HepG2 (cell line): ENCODE measurements around the gene ARFGAP1. TPM values are rescaled to one million over a fixed set of nuclear protein-coding genes. Genes with fewer than 3 reads are reported as not detected.

Source experiments
- ATAC-seq: fragments of 200-7000 bp; cut with Tn5 transposase; 3 replicates; pipeline ENCODE4 v1.9.1; 2020; ENCODE audit warnings: mild to moderate bottlenecking, moderate library complexity
- BruUV-seq: library from RNA; stranded (reverse); fragments of 400-500 nt; replicated peaks from 2 replicates; lab custom pipeline; 2021; lab: Mats Ljungman, UMichigan
- CTCF ChIA-PET: fragments of 300-600 bp; formaldehyde crosslinking; extraction: SDS; loops from one replicate; lab custom pipeline; 2021; ENCODE audit warnings: low total read pairs, inconsistent platforms, low intra/inter-chr PET ratio; lab: Yijun Ruan, JAX
- POLR2A ChIA-PET: fragments of 350-600 bp; sonication (Branson Sonifier 250); formaldehyde crosslinking; loops from one replicate; lab custom pipeline; 2020; ENCODE audit warnings: antibody characterized with exemption, inconsistent platforms; lab: Yijun Ruan, JAX
- DNase-seq: peaks from one replicate; pipeline ENCODE4 v3.0.0-alpha.2; 2015; ENCODE audit warnings: low spot score
- FAIRE-seq: peaks from 3 replicates; lab custom pipeline; 2011; peaks lifted over from hg19 to GRCh38; lab: Jason Lieb, UNC
- H2AFZ ChIP-seq: one replicate; pipeline ENCODE4 v1.6.1; 2011; ENCODE audit warnings: low read length, inconsistent platforms
- H3K27ac ChIP-seq: fragments of 300-600 bp; 3 replicates; pipeline ENCODE4 v1.8.0; 2011; ENCODE audit warnings: mixed run types, mild to moderate bottlenecking, mixed read lengths, low read length, inconsistent platforms; ENCODE audit not compliant: insufficient read depth; ENCODE audit errors: extremely low read length
- H3K27me3 ChIP-seq, 2 experiments: fragments of 200-600 bp in 1 of 2; 2 replicates in 1 of 2; 3 replicates in 1 of 2; pipeline versions ENCODE4 v1.6.0 to v1.8.0; 2011; ENCODE audit warnings: low read length in 2 of 2, mild to moderate bottlenecking in 2 of 2, moderate library complexity in 2 of 2, inconsistent platforms in 1 of 2; ENCODE audit not compliant: insufficient read depth in 2 of 2, control insufficient read depth in 1 of 2
- H3K36me3 ChIP-seq, 2 experiments: fragments of 200-600 bp in 1 of 2; replicated peaks in 1 of 2; 2 replicates in 1 of 2; 3 replicates in 1 of 2; pipeline versions ENCODE4 v1.5.1 to v1.8.0; 2011; ENCODE audit warnings: low read length in 2 of 2, inconsistent platforms in 1 of 2; ENCODE audit not compliant: insufficient read depth in 2 of 2, control insufficient read depth in 1 of 2
- H3K4me1 ChIP-seq: 2 replicates; pipeline ENCODE4 v1.5.1; 2012; ENCODE audit warnings: low read length, inconsistent platforms; ENCODE audit not compliant: insufficient read depth
- H3K4me2 ChIP-seq: 2 replicates; pipeline ENCODE4 v1.6.0; 2011; ENCODE audit warnings: low read depth, low read length, inconsistent platforms
- H3K4me3 ChIP-seq, 3 experiments: fragments of 200-600 bp in 1 of 3; sonication (generic), shearing (Covaris generic) in 1 of 3; replicated peaks in 1 of 3; 2 replicates each; pipeline ENCODE4 v1.5.1; 2011 to 2016; ENCODE audit warnings: low read length in 3 of 3, inconsistent platforms in 2 of 3, low read depth in 2 of 3, mild to moderate bottlenecking in 2 of 3, control low read depth in 1 of 3, mixed read lengths in 1 of 3; ENCODE audit not compliant: insufficient read depth in 1 of 3
- H3K79me2 ChIP-seq: one replicate; pipeline ENCODE4 v1.6.1; 2011; ENCODE audit warnings: low read length, inconsistent platforms; ENCODE audit not compliant: insufficient read depth
- H3K9ac ChIP-seq: 2 replicates; pipeline ENCODE4 v1.6.0; 2011; ENCODE audit warnings: mild to moderate bottlenecking, low read depth, low read length, inconsistent platforms; ENCODE audit not compliant: insufficient read depth
- H3K9me3 ChIP-seq: 2 replicates; pipeline ENCODE4 v1.5.1; 2012; ENCODE audit warnings: mild to moderate bottlenecking, low read length
- H4K20me1 ChIP-seq: 2 replicates; pipeline ENCODE4 v1.6.0; 2011; ENCODE audit warnings: inconsistent platforms, mild to moderate bottlenecking, low read length, moderate library complexity; ENCODE audit not compliant: insufficient read depth
- MNT ChIP-seq: fragments of 450-650 bp; IDR thresholded peaks from 2 replicates; pipeline ENCODE4 v1.6.1; 2016
- NRL ChIP-seq: sonication (generic); formaldehyde crosslinking; IDR thresholded peaks from 2 replicates; pipeline ENCODE4 v1.5.0; 2020; ENCODE audit warnings: missing genetic modification reagents, mild to moderate bottlenecking, moderate library complexity, borderline replicate concordance
- PHF8 ChIP-seq: sonication (generic); formaldehyde crosslinking; IDR thresholded peaks from 2 replicates; pipeline ENCODE4 v1.5.0; 2020; ENCODE audit warnings: missing genetic modification reagents
- RAD51 ChIP-seq: fragments of 450-650 bp; IDR thresholded peaks from 2 replicates; pipeline ENCODE4 v1.6.1; 2016; ENCODE audit warnings: borderline replicate concordance
- ZBTB42 ChIP-seq: sonication (generic); formaldehyde crosslinking; IDR thresholded peaks from 2 replicates; pipeline ENCODE4 v1.5.0; 2020; ENCODE audit warnings: mild to moderate bottlenecking, missing genetic modification reagents
- ZFP90 ChIP-seq: sonication (generic); formaldehyde crosslinking; IDR thresholded peaks from 2 replicates; pipeline ENCODE4 v1.8.0; 2022; ENCODE audit warnings: missing genetic modification reagents, mild to moderate bottlenecking, inconsistent platforms, borderline replicate concordance
- WGBS: methylation state at CpG from one replicate; pipeline ENCODE4 v1.1.6; 2017; ENCODE audit warnings: low lambda C conversion rate; 5-methylcytosine and 5-hydroxymethylcytosine counted together
- in situ Hi-C: cut with HindIII; loops from 2 replicates; pipeline ENCODE4 v1.10.0; 2017; ENCODE audit warnings: low pct_unique_long_range_greater_than_20kb; ENCODE audit not compliant: extremely low pct_ligation_motif_present
- intact Hi-C: fragments of 100-400 bp; cut with micrococcal nuclease; formaldehyde crosslinking; loops from one replicate; pipeline ENCODE4 v1.10.0; 2022; ENCODE audit not compliant: unreplicated experiment
- polyA plus RNA-seq, 8 experiments: library from polyadenylated mRNA; depleted of rRNA in 3 of 8; stranded (reverse) in 7 of 8; unstranded in 1 of 8; fragments of >200 nt; fragmentation: Illumina TruSeq in 4 of 8; extraction: Trizol in 4 of 8; gene quantifications; 2 replicates each; pipeline versions ENCODE4 v1.2.1 to v1.2.3, GENCODE V29; 2011 to 2016; ENCODE audit warnings: low read depth in 4 of 8, missing spikeins in 1 of 8, mixed read lengths in 1 of 8; ENCODE audit not compliant: insufficient read depth in 1 of 8
- total RNA-seq, 5 experiments: library from RNA; depleted of rRNA; stranded (reverse); fragments of >200 nt; fragmentation: Illumina TruSeq; extraction: Trizol; gene quantifications; 2 replicates each; pipeline ENCODE4 v1.2.3, GENCODE V29; 2016; ENCODE audit warnings: low read depth in 1 of 5

The ARFGAP1 gene
- total and polyA plus RNA-seq, 2 of the 13 experiments (the other 11 are each of a cell fraction or from before 2014, with no cell fraction given): 132 TPM

GRCh38 chr20:63331741-63332400, 59.3 kb downstream of the ARFGAP1 start:
- ATAC-seq (no peak), DNase-seq (no peak)

More at GRCh38 chr20:63331741-63332400, 59.3 kb downstream of the ARFGAP1 start:
- Histone ChIP-seq H3K36me3 (no peaks in the 10 kb centered on the region), H4K20me1 (no peaks in the 10 kb centered on the region; the same call in 1 of the 2 replicates), H2AFZ (no peak overlapping the region), H3K4me2 (no peak overlapping the region), H3K27ac (no peak overlapping the region), H3K9me3 (no peaks in the 10 kb centered on the region), H3K4me1 (no peaks in the 10 kb centered on the region), H3K27me3 (peaks cover 3 to 9% of the 10 kb centered on the region in 2 experiments), H3K9ac (no peak overlapping the region), H3K4me3 (no peak overlapping the region), H3K79me2 (no peaks in the 10 kb centered on the region)
- in situ Hi-C loops (no loop called here), intact Hi-C loops (no loop called here)
- no peak for FAIRE-seq
- WGBS: 37% methylated on average over 8 of the region's 8 CpGs
- POLR2A ChIA-PET: no interaction called here
- TF ChIP-seq MNT (peak; percentile 84), NRL (CRISPR knock-in tag) (no peak), ZBTB42 (CRISPR knock-in tag) (no peak), RAD51 (peak; percentile 44; the same call in 1 of the 2 replicates), ZFP90 (peak; percentile 100), PHF8 (CRISPR knock-in tag) (peak; percentile 13; the same call in 1 of the 2 replicates)
- CTCF ChIA-PET: no interaction called here
- no TSS peak for BruUV-seq
